Upper lobe of left lung (tissue), 4 donors: ENCODE data around the gene HOGA1.

Source experiments
- CTCF ChIP-seq, 6 experiments: fragments of 450-650 bp in 4 of 6; fragments of 200-600 bp in 2 of 6; sonication (generic) in 2 of 6; IDR thresholded peaks; one replicate each; pipeline ENCODE4 v1.5.1; 2016 to 2019; ENCODE audit warnings: antibody characterized with exemption in 6 of 6
- EP300 ChIP-seq, 4 donors: sonication (generic); formaldehyde crosslinking; IDR thresholded peaks; one replicate each; pipeline ENCODE4 v1.5.1; 2017; ENCODE audit warnings: antibody characterized with exemption in 4 of 4, control low read depth in 2 of 4
- POLR2A ChIP-seq, 4 donors: fragments of 450-650 bp; IDR thresholded peaks; one replicate each; pipeline ENCODE4 v1.5.1; 2016 to 2017; ENCODE audit warnings: antibody characterized with exemption in 4 of 4, mild to moderate bottlenecking in 2 of 4

DNA sequence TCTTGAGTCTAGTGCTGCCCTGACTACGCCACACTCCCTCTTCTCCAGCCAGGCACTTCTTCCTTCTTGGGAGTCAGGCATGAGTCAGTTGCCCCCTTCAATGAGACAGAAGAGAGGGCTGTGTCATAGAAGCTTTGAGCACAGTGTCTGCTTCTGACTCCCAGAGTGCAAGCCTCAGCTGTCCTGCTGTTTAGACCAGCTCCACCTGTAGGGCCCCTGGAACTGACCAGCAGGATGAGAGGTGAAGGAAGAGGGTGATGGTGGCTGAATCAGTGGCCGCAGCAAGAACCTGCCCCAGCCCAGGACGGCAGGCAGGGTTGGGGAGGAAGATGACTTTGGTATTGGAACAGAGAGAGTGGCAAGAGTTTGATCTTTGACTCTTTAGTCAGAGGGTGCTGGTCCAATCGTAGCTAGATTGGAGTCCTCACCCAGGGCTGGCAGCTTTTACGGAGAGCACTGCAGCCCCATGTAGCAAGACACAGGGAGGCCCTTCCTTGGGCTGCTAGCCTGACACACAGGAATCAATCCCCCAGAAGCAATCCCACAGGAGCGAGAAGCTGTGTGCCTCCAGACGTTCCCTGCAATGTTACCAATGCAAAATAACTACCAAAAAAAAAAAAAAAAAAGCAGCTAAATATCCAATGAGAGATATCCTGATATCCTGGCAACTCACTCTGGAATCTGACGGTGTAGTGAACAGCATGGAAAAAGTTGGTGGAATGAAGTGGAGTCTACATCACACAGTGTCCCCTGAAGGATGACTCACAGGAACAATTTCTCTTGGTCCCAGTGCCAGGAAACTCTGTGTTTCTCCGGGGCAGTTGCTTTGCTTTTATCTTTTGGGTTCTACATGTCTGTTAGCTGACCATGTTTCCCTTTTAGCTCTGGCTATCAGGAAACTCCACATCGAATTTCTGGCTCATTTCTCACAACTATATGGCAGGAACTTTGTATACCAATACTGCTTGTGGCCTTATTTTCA lies 12.2 kb downstream of the HOGA1 start:
- peak in 2 of 4 donors; percentile 45 to 56 for TF ChIP-seq EP300 (IDR thresholded peaks at IDR 0.05)
- TF ChIP-seq POLR2A (IDR thresholded peaks at IDR 0.05) = no peak
- TF ChIP-seq CTCF (IDR thresholded peaks at IDR 0.05) = no peak
